Prostate gland (tissue), 2 donors: ENCODE measurements around the gene BTG1.

Experiments used
- POLR2A ChIP-seq: fragments of 450-650 bp; IDR thresholded peaks from one replicate; pipeline ENCODE4 v1.6.1; 2016; ENCODE audit warnings: antibody characterized with exemption, mild to moderate bottlenecking
- POLR2AphosphoS5 ChIP-seq: sonication (generic); formaldehyde crosslinking; IDR thresholded peaks from one replicate; pipeline ENCODE4 v1.6.1; 2017; ENCODE audit warnings: antibody characterized with exemption
- TF ChIP-seq, protein P1 (sequence below), 4 experiments: fragments of 200-600 bp in 2 of 4; fragments of 450-650 bp in 2 of 4; sonication (generic) in 2 of 4; IDR thresholded peaks; 1 replicate in 3 of 4; 2 replicates in 1 of 4; pipeline ENCODE4 v1.5.1; 2016 to 2019; ENCODE audit warnings: antibody characterized with exemption in 4 of 4, mild to moderate bottlenecking in 2 of 4, moderate library complexity in 2 of 4

DNA sequence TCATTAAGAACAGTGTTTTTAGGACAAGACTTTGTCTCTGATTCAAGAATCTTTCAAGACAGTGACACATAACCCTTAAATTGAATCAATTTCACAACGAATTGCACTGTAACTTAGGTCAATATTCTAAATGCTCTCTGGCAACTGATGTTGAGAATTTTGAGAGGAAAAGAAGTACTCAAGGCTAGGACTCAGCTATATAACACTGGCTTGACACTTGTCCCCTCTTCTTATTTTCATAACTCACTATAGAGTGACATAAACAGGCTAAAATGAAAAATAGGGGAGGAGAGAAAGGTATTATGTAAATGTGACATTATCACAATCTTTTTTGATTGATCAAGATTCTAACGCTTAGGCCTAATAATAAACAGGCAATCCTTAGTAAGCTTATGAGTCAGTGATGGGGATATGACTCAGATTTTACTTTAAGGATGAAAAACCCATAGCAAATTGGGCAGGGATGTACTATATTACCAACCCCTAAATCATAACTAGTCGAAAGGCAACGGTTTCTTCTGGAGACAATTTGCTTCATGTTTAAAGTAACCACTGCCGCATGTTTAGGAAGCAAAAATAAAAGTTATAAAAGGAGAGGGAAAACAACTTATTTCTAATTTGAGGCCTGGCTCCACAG, 10.9 kb downstream of the BTG1 start:
- TF ChIP-seq, protein P1, sequence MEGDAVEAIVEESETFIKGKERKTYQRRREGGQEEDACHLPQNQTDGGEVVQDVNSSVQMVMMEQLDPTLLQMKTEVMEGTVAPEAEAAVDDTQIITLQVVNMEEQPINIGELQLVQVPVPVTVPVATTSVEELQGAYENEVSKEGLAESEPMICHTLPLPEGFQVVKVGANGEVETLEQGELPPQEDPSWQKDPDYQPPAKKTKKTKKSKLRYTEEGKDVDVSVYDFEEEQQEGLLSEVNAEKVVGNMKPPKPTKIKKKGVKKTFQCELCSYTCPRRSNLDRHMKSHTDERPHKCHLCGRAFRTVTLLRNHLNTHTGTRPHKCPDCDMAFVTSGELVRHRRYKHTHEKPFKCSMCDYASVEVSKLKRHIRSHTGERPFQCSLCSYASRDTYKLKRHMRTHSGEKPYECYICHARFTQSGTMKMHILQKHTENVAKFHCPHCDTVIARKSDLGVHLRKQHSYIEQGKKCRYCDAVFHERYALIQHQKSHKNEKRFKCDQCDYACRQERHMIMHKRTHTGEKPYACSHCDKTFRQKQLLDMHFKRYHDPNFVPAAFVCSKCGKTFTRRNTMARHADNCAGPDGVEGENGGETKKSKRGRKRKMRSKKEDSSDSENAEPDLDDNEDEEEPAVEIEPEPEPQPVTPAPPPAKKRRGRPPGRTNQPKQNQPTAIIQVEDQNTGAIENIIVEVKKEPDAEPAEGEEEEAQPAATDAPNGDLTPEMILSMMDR (IDR thresholded peaks at IDR 0.05) = no peak
- TF ChIP-seq POLR2A (no peak), POLR2AphosphoS5 (no peak)
